Measurements from ENCODE around the gene DCAF6.

Gene DCAF6

DNA sequence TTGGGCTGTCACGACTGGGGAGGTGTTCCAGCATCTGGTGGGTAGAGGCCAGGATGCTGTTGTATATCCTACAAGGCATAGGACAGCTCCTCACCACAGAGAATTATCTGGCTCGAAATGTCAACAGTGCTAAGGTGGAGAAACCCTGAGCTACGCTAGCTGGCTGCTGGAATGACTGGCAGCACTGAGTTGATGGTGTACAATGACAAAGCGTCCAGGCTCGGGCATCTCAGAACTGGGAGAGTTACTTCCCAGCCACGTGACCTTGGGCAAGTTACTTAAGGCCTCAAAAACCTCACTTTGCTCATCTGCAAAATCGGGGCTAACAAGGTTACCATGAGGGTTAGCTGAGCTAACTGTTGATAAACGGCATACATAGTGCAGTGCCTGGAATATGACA is 164.9 kb downstream of the DCAF6 start:
- DNase-seq (ENCODE audit: low read depth, low spot score): no peak

GRCh38 chr1:168102487-168102886 is 166.0 kb downstream of the DCAF6 start:
- no peak for DNase-seq (ENCODE audit: low read depth, low spot score)

DNA sequence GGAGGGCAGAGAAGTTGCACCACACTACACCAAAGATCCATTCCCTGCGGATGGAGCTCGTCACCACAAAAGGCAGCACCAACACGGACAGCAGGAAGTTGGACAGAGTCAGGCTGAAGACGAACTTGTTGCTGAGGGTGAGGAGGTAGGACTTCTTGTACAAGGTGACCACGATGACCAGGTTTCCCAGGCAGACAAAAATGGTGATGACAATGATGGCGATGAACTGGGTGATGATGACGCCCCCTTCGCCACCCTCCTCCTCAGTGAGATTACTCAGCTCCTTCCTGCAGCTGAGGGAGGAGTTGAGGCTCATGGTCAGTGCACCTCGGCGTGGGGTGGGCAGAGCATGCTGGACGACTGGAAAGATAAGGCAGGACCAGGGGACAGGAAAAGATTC is 168.1 kb downstream of the DCAF6 start:
- DNase-seq (ENCODE audit: low read depth, low spot score): no peak

DNA sequence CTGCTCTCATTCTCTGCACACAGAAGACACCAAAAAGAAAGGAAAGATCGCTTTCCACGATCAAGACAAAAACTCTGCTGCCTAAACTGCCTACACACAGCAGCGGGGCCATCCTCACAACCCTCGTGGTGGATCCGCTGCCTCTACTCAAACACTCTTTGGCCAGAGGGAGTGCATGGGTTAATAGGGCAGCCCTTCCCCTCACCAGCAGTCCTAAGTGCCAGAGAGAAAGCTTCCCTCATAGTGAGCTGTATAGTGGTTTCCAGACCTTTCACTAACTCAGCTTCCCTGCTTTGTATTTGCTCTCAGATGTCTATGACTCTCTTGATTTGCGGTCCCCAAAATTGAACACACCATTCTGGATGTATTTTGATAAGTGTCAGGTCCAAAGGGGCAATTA is 169.4 kb downstream of the DCAF6 start:
- no peak for DNase-seq (ENCODE audit: low read depth, low spot score)

DNA sequence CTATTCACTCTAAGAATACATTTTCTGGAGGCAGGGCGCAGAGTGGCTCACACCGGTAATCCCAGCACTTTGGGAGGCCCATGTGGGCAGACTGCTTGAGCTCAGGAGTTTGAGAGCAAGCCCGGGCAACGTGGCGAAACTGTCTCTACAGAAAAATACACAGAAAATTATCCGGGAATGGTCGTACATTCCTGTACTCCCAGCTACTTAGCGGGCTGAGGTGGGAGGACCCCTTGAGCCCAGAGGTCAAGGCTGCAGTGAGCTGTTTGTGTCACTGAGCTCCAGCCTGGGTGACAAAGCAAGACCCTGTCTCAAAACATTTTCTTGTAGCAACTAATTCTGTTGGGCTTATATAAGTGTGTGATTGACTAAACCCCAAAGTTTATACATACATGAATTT is 169.8 kb downstream of the DCAF6 start:
- no peak for DNase-seq (ENCODE audit: low read depth, low spot score)

DNA sequence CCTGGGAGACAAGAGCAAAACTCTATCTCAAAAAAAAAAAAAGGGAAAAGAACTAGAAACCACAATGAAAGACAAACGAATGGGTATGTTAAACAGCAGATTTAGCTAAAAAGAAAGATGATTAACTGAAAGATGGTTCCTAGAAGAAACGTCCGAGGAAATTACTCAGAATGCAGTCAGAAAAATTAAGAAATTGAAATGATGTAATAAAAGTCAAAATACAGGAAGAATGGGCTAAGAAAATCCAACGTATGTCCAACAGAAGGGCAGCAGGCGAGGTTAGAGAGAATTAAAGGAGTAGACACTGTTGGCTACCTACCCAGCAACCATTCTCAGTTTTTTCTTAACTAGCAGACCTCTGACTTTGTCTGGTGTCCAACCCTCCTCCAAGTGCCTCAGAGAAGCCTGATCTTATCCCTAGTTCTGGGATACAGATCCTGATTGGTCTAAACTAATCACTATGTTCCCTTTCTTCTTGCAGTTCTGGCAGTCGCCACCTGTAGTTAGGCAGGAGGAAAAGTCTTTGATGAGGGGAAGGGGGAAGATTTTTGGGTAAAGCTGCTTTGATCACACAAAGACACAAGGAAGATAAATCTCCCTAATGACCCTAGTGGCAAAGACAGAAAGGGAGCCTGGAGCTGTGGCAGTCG is 174.5 kb downstream of the DCAF6 start:
- no peak for DNase-seq (ENCODE audit: low read depth, low spot score)

- peak; percentile 24 for DNase-seq (ENCODE audit: low read depth, low spot score)
Observed at GRCh38 chr1:168112673-168113305, 176.3 kb downstream of the DCAF6 start.

GRCh38 chr1:168114845-168115244 is 178.4 kb downstream of the DCAF6 start:
- DNase-seq (ENCODE audit: low read depth, low spot score): no peak

DNA sequence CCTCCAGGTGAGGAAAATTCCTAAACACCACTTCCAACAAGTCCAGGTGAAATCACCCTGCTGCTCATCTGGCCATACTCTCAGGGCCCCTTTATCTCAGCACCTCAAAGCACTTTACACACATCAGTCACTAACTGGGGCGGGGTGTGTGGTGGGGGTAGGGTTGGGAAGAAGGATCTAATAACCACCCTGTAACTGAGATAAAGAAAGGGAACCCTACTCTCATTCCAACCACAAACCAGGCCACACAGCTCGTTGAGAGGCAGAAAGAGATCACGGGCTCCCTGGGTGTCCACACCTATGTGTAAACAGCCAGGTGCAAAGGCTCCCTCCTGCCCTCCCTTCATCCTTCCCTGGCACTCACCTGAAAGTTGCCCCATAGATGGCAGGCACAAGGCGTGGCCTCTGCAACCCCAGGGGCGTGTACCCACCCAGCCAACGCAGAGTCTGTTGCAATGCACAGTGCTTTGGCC is 179.9 kb downstream of the DCAF6 start:
- DNase-seq (ENCODE audit: low read depth, low spot score): no peak

- no peak for DNase-seq (ENCODE audit: low read depth, low spot score)
Observed at GRCh38 chr1:168119750-168120149, 183.3 kb downstream of the DCAF6 start.

GRCh38 chr1:168121401-168122011 is 185.0 kb downstream of the DCAF6 start:
- peak; percentile 83 for DNase-seq (ENCODE audit: low read depth, low spot score)

DNA sequence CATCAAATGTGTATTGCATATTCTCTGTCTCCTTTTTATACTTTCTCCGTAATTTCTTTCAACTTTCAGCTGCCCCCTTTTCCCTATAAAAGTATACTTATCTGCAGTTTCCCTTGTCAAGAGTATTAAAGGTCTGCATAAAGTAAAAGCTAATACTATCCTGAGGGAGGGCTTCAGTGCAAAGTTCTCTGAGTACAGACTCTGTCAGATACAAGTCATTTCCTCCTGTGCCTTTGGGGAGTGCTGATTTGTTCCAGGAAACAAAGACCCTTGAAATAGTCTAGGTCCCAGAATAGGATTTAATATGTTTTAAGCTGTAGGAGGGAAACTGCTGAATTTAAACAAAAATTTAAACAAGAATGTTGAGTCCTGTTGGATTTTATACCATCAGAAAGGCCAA is 188.6 kb downstream of the DCAF6 start:
- DNase-seq (ENCODE audit: low read depth, low spot score): no peak

Measured in brain pericyte (primary cell).